ENCODE results near the gene NKX2-3. TPM values are rescaled to one million over a fixed set of nuclear protein-coding genes. Genes with fewer than 3 reads are reported as not detected.

The NKX2-3 gene
- total and polyA plus RNA-seq, 7 experiments from 2014 or later: not detected

DNA sequence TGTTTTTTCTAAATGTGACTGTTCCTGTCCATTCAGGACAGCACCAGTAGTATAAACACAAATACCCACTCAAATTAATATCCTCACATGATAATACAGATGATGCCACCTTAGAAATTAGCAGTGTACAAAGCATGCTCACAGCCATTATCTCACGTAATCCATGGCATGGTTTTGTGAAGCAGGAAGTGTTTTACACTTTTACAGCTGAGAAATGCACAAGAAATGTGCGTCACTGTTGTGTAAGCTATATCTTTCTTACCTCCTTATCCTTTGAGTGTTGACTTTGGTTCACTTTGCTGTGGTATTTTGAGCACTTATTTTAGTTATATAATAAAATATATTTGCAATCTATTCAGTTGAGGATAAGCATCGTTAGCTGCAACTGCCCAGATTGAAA, 31.6 kb downstream of the NKX2-3 start:
- H3K4me1 Mint-ChIP-seq: no peaks in the 10 kb centered on the region

DNA sequence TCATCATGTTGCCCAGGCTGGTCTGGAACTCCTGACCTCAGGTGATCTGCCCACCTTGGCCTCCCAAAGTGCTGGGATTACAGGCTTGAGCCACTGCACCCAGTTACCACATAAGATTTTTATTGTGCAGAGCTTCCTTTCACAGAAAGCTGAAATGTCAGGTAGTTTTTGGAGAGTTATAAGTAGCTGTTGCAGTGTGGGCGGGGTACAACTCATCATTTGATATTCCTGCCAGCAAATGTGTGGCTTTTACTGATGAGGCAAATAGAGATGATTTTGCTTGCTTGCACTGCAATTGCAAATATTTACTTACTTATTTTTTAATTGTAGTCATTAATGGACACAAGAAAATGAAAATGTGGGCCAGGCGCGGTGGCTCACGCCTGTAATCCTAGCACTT, 32.4 kb downstream of the NKX2-3 start:
- no peaks in the 10 kb centered on the region for H3K27me3 ChIP-seq (ENCODE audit: control insufficient read depth in 2 of 2, insufficient read depth in 2 of 2, low read length in 2 of 2)
- Mint-ChIP-seq H3K4me3 (no peak overlapping the region), H3K36me3 (no peaks in the 10 kb centered on the region), H3K27me3 (peaks cover 20 to 43% (median 34%) of the 10 kb centered on the region in 5 donors), H3K4me1 (no peaks in the 10 kb centered on the region), H3K27ac (no peak overlapping the region), H3K9me3 (peaks cover 0 to 2% (median 0%) of the 10 kb centered on the region in 11 donors)
- no peaks in the 10 kb centered on the region for H3K36me3 ChIP-seq (ENCODE audit: control insufficient read depth in 2 of 3, insufficient read depth in 3 of 3, low read length in 3 of 3)
- no peak for ATAC-seq
- no peak for DNase-seq
- intact Hi-C loops (cut with micrococcal nuclease): no loop called here
- ChIA-PET POLR2A (no interaction called here), CTCF (interaction anchor here (0.7 kb wide), 1 partner anchor 234 kb away, joined by 3 read pairs; no protein-coding TSS in a partner anchor)
- H3K4me3 ChIP-seq (ENCODE audit: low read length): no peak overlapping the region
- H3K4me1 ChIP-seq (ENCODE audit: control insufficient read depth in 2 of 2, insufficient read depth in 2 of 2, low read length in 2 of 2): no peaks in the 10 kb centered on the region
- H3K27ac ChIP-seq (ENCODE audit: low read depth, low read length): no peak overlapping the region
- no peaks in the 10 kb centered on the region for H3K9me3 ChIP-seq (ENCODE audit: control insufficient read depth in 2 of 3, low read length in 3 of 3)

More for the DNA sequence above, 31.6 kb downstream of the NKX2-3 start:
- ATAC-seq (no peak), DNase-seq (no peak)
- peaks cover 0 to 2% (median 0%) of the 10 kb centered on the region in 11 donors for H3K9me3 Mint-ChIP-seq
- H3K27me3 ChIP-seq (ENCODE audit: control insufficient read depth in 2 of 2, insufficient read depth in 2 of 2, low read length in 2 of 2): no peaks in the 10 kb centered on the region
- peaks cover 22 to 46% (median 34%) of the 10 kb centered on the region in 5 donors for H3K27me3 Mint-ChIP-seq
- ChIA-PET CTCF (interaction anchor here (0.7 kb wide), 1 partner anchor 235 kb away, joined by 3 read pairs; no protein-coding TSS in a partner anchor), POLR2A (no interaction called here)
- no peak overlapping the region for H3K4me3 Mint-ChIP-seq
- intact Hi-C loops (cut with micrococcal nuclease): no loop called here
- H3K4me3 ChIP-seq (ENCODE audit: low read length): no peak overlapping the region
- H3K27ac Mint-ChIP-seq: no peak overlapping the region
- H3K36me3 ChIP-seq (ENCODE audit: control insufficient read depth in 2 of 3, insufficient read depth in 3 of 3, low read length in 3 of 3): no peaks in the 10 kb centered on the region
- no peaks in the 10 kb centered on the region for H3K4me1 ChIP-seq (ENCODE audit: control insufficient read depth in 2 of 2, insufficient read depth in 2 of 2, low read length in 2 of 2)
- no peaks in the 10 kb centered on the region for H3K36me3 Mint-ChIP-seq
- H3K9me3 ChIP-seq (ENCODE audit: control insufficient read depth in 2 of 3, low read length in 3 of 3): no peaks in the 10 kb centered on the region
- H3K27ac ChIP-seq (ENCODE audit: low read depth, low read length): no peak overlapping the region

DNA sequence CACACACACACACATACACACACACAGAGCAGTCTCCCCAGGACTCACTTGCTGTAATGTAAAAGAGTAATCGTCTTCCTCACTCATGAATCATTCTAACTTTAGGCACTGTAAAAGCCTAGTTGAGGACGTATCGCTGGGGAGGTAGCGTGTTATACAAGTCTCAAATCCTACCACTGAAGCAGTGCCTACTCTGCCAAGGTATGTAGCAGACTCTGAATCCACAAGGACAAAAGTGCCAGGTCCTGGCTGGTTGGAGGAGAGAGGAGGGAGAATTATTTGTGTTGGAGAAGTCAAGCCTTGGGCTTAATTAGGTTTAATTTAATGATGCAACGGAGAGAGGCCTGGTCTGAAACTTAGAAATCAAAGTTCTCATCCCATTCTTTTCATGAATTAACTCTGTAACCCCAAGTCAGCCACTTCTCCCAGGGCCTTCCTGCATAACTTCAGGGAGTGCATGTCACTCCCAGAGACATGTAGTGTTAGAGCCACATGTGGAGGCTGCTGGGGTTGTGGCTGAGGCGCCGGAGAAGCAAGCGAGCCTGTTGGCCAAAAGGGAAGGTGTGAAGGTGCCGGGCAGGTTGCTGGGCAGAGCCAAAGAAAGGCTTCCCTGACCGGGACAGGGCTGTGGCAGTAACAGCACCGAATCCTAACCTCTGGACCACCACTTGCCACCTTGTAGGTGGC, 36.7 kb downstream of the NKX2-3 start:
- H3K36me3 ChIP-seq (ENCODE audit: control insufficient read depth in 2 of 3, insufficient read depth in 3 of 3, low read length in 3 of 3): no peaks in the 10 kb centered on the region
- no peaks in the 10 kb centered on the region for H3K4me1 ChIP-seq (ENCODE audit: control insufficient read depth in 2 of 2, insufficient read depth in 2 of 2, low read length in 2 of 2)
- no peaks in the 10 kb centered on the region for H3K9me3 ChIP-seq (ENCODE audit: control insufficient read depth in 2 of 3, low read length in 3 of 3)
- no peak for ATAC-seq
- H3K27me3 ChIP-seq (ENCODE audit: control insufficient read depth in 2 of 2, insufficient read depth in 2 of 2, low read length in 2 of 2): no peaks in the 10 kb centered on the region
- Mint-ChIP-seq H3K4me1 (no peaks in the 10 kb centered on the region), H3K4me3 (no peak overlapping the region), H3K9me3 (peaks cover 0 to 2% (median 0%) of the 10 kb centered on the region in 11 donors), H3K36me3 (no peaks in the 10 kb centered on the region), H3K27ac (no peak overlapping the region), H3K27me3 (peaks cover 18 to 39% (median 32%) of the 10 kb centered on the region in 5 donors)
- H3K4me3 ChIP-seq (ENCODE audit: low read length): no peak overlapping the region
- ChIA-PET POLR2A (no interaction called here), CTCF (no interaction called here)
- no peak overlapping the region for H3K27ac ChIP-seq (ENCODE audit: low read depth, low read length)
- intact Hi-C loops (cut with micrococcal nuclease): no loop called here
- DNase-seq: no peak

DNA sequence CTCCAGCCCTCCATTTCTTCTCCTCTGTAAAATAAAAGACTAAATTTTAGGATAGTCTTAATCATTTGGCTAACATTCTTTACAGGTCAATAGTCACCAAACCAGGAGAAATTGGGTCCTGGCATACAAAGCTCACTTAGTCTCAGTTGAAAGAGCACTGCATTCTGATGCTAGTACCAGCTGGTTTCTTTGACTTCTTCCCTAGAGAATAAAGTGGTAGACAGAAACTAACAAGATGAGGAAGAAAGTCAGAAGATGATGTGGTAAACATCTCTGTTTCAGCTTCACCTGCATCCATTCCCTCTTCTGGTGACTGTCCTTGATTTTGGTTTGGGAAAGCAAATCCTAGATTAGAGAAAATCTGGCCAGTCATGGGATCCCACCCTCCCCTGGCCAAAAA, 37.2 kb downstream of the NKX2-3 start:
- Histone ChIP-seq H3K36me3 (ENCODE audit: control insufficient read depth in 2 of 3, insufficient read depth in 3 of 3, low read length in 3 of 3) (no peaks in the 10 kb centered on the region), H3K9me3 (ENCODE audit: control insufficient read depth in 2 of 3, low read length in 3 of 3) (no peaks in the 10 kb centered on the region), H3K27ac (ENCODE audit: low read depth, low read length) (no peak overlapping the region), H3K27me3 (ENCODE audit: control insufficient read depth in 2 of 2, insufficient read depth in 2 of 2, low read length in 2 of 2) (no peaks in the 10 kb centered on the region), H3K4me3 (ENCODE audit: low read length) (no peak overlapping the region), H3K4me1 (ENCODE audit: control insufficient read depth in 2 of 2, insufficient read depth in 2 of 2, low read length in 2 of 2) (no peaks in the 10 kb centered on the region)
- ChIA-PET POLR2A (no interaction called here), CTCF (no interaction called here)
- Mint-ChIP-seq H3K4me1 (no peaks in the 10 kb centered on the region), H3K4me3 (no peak overlapping the region), H3K27ac (no peak overlapping the region), H3K27me3 (peaks cover 16 to 39% (median 32%) of the 10 kb centered on the region in 5 donors), H3K9me3 (peaks cover 0 to 2% (median 0%) of the 10 kb centered on the region in 11 donors), H3K36me3 (no peaks in the 10 kb centered on the region)
- intact Hi-C loops (cut with micrococcal nuclease): no loop called here
- DNase-seq: no peak
- no peak for ATAC-seq

DNA sequence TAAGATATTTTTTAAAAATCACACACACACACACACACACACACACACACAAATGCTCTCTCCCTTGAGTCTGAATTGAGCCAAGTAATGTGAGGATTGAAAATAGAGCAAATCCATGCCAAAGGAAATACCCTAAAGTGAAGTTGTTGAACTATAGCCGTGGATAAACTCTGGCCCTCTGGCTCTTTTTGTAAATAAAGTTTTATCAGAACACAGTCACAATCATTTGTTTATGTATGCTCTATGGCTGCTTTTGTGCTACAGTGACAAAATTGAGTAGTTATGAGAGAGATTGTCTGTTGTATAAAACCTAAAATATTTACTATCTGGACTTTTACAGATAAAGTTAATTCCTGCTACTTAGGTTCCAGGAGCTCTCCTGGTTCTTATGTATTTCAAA, 39.1 kb downstream of the NKX2-3 start:
- H3K27me3 Mint-ChIP-seq: peaks cover 7 to 32% (median 25%) of the 10 kb centered on the region in 5 donors
- POLR2A ChIA-PET: no interaction called here
- DNase-seq (no peak), ATAC-seq (no peak)
- no peak overlapping the region for H3K4me3 Mint-ChIP-seq
- no peaks in the 10 kb centered on the region for H3K9me3 ChIP-seq (ENCODE audit: control insufficient read depth in 2 of 3, low read length in 3 of 3)
- no peaks in the 10 kb centered on the region for H3K4me1 ChIP-seq (ENCODE audit: control insufficient read depth in 2 of 2, insufficient read depth in 2 of 2, low read length in 2 of 2)
- intact Hi-C loops (cut with micrococcal nuclease): no loop called here
- H3K36me3 Mint-ChIP-seq: no peaks in the 10 kb centered on the region
- no peak overlapping the region for H3K27ac Mint-ChIP-seq
- H3K4me3 ChIP-seq (ENCODE audit: low read length): no peak overlapping the region
- no peaks in the 10 kb centered on the region for H3K27me3 ChIP-seq (ENCODE audit: control insufficient read depth in 2 of 2, insufficient read depth in 2 of 2, low read length in 2 of 2)
- CTCF ChIA-PET: no interaction called here
- no peaks in the 10 kb centered on the region for H3K4me1 Mint-ChIP-seq
- H3K27ac ChIP-seq (ENCODE audit: low read depth, low read length): no peak overlapping the region
- H3K9me3 Mint-ChIP-seq: no peaks in the 10 kb centered on the region
- no peaks in the 10 kb centered on the region for H3K36me3 ChIP-seq (ENCODE audit: control insufficient read depth in 2 of 3, insufficient read depth in 3 of 3, low read length in 3 of 3)

DNA sequence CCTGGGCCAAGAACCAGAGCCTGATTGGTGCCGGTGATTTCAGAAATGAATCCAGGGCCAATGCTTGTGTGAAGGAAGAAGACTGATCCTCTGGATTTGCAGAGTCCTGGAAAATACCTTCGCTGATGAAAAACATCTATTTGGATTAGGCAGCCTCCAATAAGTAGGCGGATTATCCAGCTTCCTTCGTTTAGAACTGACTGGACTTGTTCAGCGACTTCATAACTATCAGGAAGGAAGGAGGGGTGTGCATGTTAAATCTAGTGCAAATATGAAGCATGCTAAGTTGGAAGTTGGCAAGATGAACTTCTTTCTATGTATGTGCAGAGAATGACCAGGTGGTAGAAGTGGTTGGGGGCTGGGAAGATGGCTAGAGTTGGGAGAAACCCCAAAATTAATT, 41.0 kb downstream of the NKX2-3 start:
- Mint-ChIP-seq H3K36me3 (no peaks in the 10 kb centered on the region), H3K4me3 (no peak overlapping the region), H3K27ac (no peak overlapping the region), H3K27me3 (peaks cover 2 to 30% (median 16%) of the 10 kb centered on the region in 5 donors), H3K9me3 (no peaks in the 10 kb centered on the region), H3K4me1 (no peaks in the 10 kb centered on the region)
- Histone ChIP-seq H3K4me1 (ENCODE audit: control insufficient read depth in 2 of 2, insufficient read depth in 2 of 2, low read length in 2 of 2) (no peaks in the 10 kb centered on the region), H3K27me3 (ENCODE audit: control insufficient read depth in 2 of 2, insufficient read depth in 2 of 2, low read length in 2 of 2) (no peaks in the 10 kb centered on the region), H3K27ac (ENCODE audit: low read depth, low read length) (no peak overlapping the region), H3K36me3 (ENCODE audit: control insufficient read depth in 2 of 3, insufficient read depth in 3 of 3, low read length in 3 of 3) (no peaks in the 10 kb centered on the region), H3K4me3 (ENCODE audit: low read length) (no peak overlapping the region), H3K9me3 (ENCODE audit: control insufficient read depth in 2 of 3, low read length in 3 of 3) (no peaks in the 10 kb centered on the region)
- DNase-seq (no peak), ATAC-seq (no peak)
- intact Hi-C loops (cut with micrococcal nuclease): no loop called here
- CTCF ChIA-PET: no interaction called here
- POLR2A ChIA-PET: no interaction called here

DNA sequence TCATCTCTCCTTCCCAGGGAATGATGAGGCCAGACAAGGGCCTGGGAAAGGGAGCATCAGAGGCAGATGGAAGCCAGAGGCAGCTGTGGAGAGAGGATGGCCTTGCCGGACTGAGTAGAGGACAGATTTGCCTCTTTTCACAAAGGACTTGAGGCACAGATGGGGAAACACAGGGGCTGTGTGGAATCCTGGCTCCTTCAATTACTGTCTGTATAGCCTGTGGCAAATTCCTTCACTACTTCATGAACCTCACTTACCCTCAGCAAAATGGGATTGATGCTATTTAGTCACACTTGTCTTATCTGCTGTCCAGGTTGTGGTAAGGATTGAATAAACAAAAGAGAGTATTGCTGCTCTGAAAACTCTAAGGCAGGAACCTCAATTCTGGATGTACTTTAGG, 47.2 kb downstream of the NKX2-3 start:
- Mint-ChIP-seq H3K27me3 (peaks cover 0 to 11% (median 5%) of the 10 kb centered on the region in 5 donors), H3K27ac (no peak overlapping the region), H3K4me3 (no peak overlapping the region), H3K4me1 (no peaks in the 10 kb centered on the region), H3K36me3 (no peaks in the 10 kb centered on the region), H3K9me3 (no peaks in the 10 kb centered on the region)
- DNase-seq (no peak), ATAC-seq (no peak)
- CTCF ChIA-PET: no interaction called here
- Histone ChIP-seq H3K4me1 (ENCODE audit: control insufficient read depth in 2 of 2, insufficient read depth in 2 of 2, low read length in 2 of 2) (no peaks in the 10 kb centered on the region), H3K9me3 (ENCODE audit: control insufficient read depth in 2 of 3, low read length in 3 of 3) (no peaks in the 10 kb centered on the region), H3K27ac (ENCODE audit: low read depth, low read length) (no peak overlapping the region), H3K27me3 (ENCODE audit: control insufficient read depth in 2 of 2, insufficient read depth in 2 of 2, low read length in 2 of 2) (no peaks in the 10 kb centered on the region), H3K4me3 (ENCODE audit: low read length) (no peak overlapping the region), H3K36me3 (ENCODE audit: control insufficient read depth in 2 of 3, insufficient read depth in 3 of 3, low read length in 3 of 3) (no peaks in the 10 kb centered on the region)
- intact Hi-C loops (cut with micrococcal nuclease): no loop called here
- POLR2A ChIA-PET: no interaction called here

Data from naive thymus-derived CD4-positive, alpha-beta T cell (primary cell).